ENCODE results near the gene RNF166. TPM values are rescaled to one million over a fixed set of nuclear protein-coding genes. Genes with fewer than 3 reads are reported as not detected.

RNF166 gene
- total and polyA plus RNA-seq, 2 of the 13 experiments (the other 11 are each of a cell fraction or from before 2014, with no cell fraction given) = 21.4 to 23.0 TPM

DNA sequence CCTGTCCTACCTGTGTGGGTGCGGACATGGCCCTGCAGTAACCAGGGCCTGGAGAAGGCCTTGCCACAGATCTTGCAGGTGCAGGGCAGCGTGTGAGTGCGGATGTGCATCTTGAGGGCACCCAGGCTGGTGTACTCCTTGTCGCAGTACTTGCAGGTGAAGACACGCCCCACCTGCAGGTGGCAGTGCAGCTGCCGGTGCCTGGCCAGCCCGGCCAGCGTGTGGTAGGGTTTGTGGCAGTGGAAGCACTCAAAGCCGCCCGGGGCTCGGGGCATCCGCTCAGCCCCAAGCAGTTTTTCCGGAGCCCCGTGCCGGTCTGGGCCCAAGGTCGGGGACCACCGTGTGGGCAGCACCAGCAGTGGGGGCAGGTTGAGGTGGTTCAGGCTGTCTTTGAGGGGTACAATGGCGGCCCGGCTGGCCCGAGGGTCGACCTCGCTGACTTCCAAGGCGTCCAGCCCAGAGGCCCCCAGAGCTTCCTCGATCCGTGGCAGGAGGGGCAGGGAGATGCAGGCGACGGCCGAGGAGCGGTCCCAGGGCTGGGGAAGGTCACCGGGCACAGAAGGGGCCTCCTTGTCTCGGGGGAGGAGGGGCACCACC is 25.0 kb downstream of the RNF166 start (continued):
- TF ChIP-seq KDM1A (CRISPR knock-in tag; IDR thresholded peaks at IDR 0.05) = no peak
- TF ChIP-seq ADNP (CRISPR knock-in tag; IDR thresholded peaks at IDR 0.05) = no peak
- TF ChIP-seq, protein P1, sequence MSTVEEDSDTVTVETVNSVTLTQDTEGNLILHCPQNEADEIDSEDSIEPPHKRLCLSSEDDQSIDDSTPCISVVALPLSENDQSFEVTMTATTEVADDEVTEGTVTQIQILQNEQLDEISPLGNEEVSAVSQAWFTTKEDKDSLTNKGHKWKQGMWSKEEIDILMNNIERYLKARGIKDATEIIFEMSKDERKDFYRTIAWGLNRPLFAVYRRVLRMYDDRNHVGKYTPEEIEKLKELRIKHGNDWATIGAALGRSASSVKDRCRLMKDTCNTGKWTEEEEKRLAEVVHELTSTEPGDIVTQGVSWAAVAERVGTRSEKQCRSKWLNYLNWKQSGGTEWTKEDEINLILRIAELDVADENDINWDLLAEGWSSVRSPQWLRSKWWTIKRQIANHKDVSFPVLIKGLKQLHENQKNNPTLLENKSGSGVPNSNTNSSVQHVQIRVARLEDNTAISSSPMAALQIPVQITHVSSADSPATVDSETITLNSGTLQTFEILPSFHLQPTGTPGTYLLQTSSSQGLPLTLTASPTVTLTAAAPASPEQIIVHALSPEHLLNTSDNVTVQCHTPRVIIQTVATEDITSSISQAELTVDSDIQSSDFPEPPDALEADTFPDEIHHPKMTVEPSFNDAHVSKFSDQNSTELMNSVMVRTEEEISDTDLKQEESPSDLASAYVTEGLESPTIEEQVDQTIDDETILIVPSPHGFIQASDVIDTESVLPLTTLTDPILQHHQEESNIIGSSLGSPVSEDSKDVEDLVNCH (CRISPR knock-in tag; IDR thresholded peaks at IDR 0.05) = no peak
- no peak for TF ChIP-seq ZNF138 (CRISPR knock-in tag; IDR thresholded peaks at IDR 0.05; ENCODE audit: low read depth)
- no peak for TF ChIP-seq ISX (CRISPR knock-in tag; conservative IDR thresholded peaks at IDR 0.05)
- no peak for TF ChIP-seq AHDC1 (CRISPR knock-in tag; IDR thresholded peaks at IDR 0.05; ENCODE audit: borderline replicate concordance)
- TF ChIP-seq, protein P2, sequence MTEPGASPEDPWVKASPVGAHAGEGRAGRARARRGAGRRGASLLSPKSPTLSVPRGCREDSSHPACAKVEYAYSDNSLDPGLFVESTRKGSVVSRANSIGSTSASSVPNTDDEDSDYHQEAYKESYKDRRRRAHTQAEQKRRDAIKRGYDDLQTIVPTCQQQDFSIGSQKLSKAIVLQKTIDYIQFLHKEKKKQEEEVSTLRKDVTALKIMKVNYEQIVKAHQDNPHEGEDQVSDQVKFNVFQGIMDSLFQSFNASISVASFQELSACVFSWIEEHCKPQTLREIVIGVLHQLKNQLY (CRISPR knock-in tag; IDR thresholded peaks at IDR 0.05) = no peak
- TF ChIP-seq IKZF4 (CRISPR knock-in tag; IDR thresholded peaks at IDR 0.05; ENCODE audit: borderline replicate concordance, low read depth, not compliant biosample characterization) = no peak
- TF ChIP-seq TEAD3 (CRISPR knock-in tag; optimal IDR thresholded peaks at IDR 0.05; ENCODE audit: borderline replicate concordance) = no peak
- no peak for TF ChIP-seq ZNF414 (CRISPR knock-in tag; IDR thresholded peaks at IDR 0.05)
- no peak for TF ChIP-seq ZNF501 (CRISPR knock-in tag; IDR thresholded peaks at IDR 0.05)
- no peak for TF ChIP-seq ZNF564 (CRISPR knock-in tag; IDR thresholded peaks at IDR 0.05)
- TF ChIP-seq TBX2 (CRISPR knock-in tag; IDR thresholded peaks at IDR 0.05; ENCODE audit: borderline replicate concordance) = no peak
- no peak for TF ChIP-seq SRY (CRISPR knock-in tag; IDR thresholded peaks at IDR 0.05)
- TF ChIP-seq RFX3 (CRISPR knock-in tag; IDR thresholded peaks at IDR 0.05) = no peak
- TF ChIP-seq BRD4 (CRISPR knock-in tag; IDR thresholded peaks at IDR 0.05) = no peak
- TF ChIP-seq SP2 (CRISPR knock-in tag; IDR thresholded peaks at IDR 0.05) = no peak
- no peak; the same call in 1 of the 2 replicates for TF ChIP-seq THAP11 (CRISPR knock-in tag; IDR thresholded peaks at IDR 0.05)
- TF ChIP-seq CHD4 (IDR thresholded peaks at IDR 0.05; ENCODE audit: borderline replicate concordance, low read length) = no peak
- TF ChIP-seq, protein P3, sequence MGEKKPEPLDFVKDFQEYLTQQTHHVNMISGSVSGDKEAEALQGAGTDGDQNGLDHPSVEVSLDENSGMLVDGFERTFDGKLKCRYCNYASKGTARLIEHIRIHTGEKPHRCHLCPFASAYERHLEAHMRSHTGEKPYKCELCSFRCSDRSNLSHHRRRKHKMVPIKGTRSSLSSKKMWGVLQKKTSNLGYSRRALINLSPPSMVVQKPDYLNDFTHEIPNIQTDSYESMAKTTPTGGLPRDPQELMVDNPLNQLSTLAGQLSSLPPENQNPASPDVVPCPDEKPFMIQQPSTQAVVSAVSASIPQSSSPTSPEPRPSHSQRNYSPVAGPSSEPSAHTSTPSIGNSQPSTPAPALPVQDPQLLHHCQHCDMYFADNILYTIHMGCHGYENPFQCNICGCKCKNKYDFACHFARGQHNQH (CRISPR knock-in tag; IDR thresholded peaks at IDR 0.05) = peak; percentile 51; the same call in 1 of the 2 replicates
- no peak for TF ChIP-seq ZNF44 (CRISPR knock-in tag; IDR thresholded peaks at IDR 0.05)
